NT2/D1 (cell line): Measurements from ENCODE around the gene NFIX.

Source experiments
- DNase-seq: peaks from one replicate; pipeline ENCODE4 v3.0.0-alpha.2; 2011; ENCODE audit warnings: low read depth, low spot score
- H3K27me3 ChIP-seq: 2 replicates; pipeline ENCODE4 v1.6.0; 2011; ENCODE audit warnings: mild to moderate bottlenecking; ENCODE audit not compliant: insufficient read length, insufficient read depth
- H3K36me3 ChIP-seq: 2 replicates; pipeline ENCODE4 v1.6.1; 2011; ENCODE audit warnings: mild to moderate bottlenecking, low read length, mixed read lengths; ENCODE audit not compliant: insufficient read depth, insufficient read length
- H3K4me1 ChIP-seq: 2 replicates; pipeline ENCODE4 v1.5.1; 2011; ENCODE audit not compliant: insufficient read depth, insufficient read length
- H3K4me3 ChIP-seq: 2 replicates; pipeline ENCODE4 v1.5.1; 2011; ENCODE audit warnings: low read depth; ENCODE audit not compliant: insufficient read length
- H3K9ac ChIP-seq: 2 replicates; pipeline ENCODE4 v1.6.0; 2011; ENCODE audit warnings: low read depth; ENCODE audit not compliant: insufficient read length
- H3K9me3 ChIP-seq: 2 replicates; pipeline ENCODE4 v1.5.1; 2011; ENCODE audit warnings: mild to moderate bottlenecking, low read length; ENCODE audit not compliant: insufficient read depth
- SUZ12 ChIP-seq: IDR thresholded peaks from 2 replicates; pipeline ENCODE4 v1.6.1; 2011; ENCODE audit not compliant: insufficient read length, insufficient read depth; ENCODE audit errors: extremely low read depth
- YY1 ChIP-seq: IDR thresholded peaks from 2 replicates; pipeline ENCODE4 v1.6.1; 2011; ENCODE audit not compliant: insufficient read length, insufficient read depth
- ZNF274 ChIP-seq: IDR thresholded peaks from 2 replicates; pipeline ENCODE4 v1.6.1; 2011; ENCODE audit warnings: mild to moderate bottlenecking, low read depth, low read length

The NFIX gene

DNA sequence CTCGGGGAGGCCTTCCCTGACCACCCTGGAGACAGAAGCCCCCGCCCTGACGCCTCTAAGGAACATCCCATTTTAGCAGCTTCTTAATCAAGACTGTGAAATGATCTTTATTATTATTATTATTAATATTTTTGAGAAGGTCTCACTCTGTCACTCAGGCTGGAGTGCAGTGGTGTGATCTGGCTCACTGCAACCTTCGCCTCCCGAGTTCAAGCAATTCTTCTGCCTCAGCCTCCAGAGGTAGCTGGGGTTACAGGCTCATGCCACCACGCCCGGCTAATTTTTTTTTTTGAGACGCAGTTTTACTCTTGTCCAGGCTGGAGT lies 29.5 kb upstream of the NFIX start:
- TF ChIP-seq SUZ12 = no peak
- no peak for TF ChIP-seq YY1
- no peak for TF ChIP-seq ZNF274
- Histone ChIP-seq H3K36me3 (no peaks in the 10 kb centered on the region), H3K27me3 (no peaks in the 10 kb centered on the region), H3K4me1 (peaks cover 8% of the 10 kb centered on the region), H3K9ac (no peak overlapping the region), H3K9me3 (no peaks in the 10 kb centered on the region), H3K4me3 (no peak overlapping the region)
- no peak for DNase-seq

DNA sequence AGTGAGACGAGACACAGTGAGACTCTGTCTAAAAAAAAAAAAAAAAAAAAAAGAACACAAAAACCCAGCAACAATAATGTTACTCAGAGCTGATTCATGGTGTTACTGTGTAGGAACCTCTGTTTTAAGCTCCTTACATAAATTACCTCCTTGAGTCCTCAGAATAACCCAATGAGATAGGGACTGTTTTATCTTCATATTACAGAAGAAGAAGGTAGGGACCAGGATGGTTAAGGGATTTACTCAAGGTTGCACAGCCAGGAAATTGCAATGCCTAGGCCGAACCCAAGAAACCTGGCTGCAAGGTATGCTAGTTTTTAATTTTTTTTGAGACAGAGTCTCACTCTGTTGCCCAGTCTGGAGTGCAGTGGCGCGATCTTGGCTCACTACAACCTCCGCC lies 27.4 kb upstream of the NFIX start:
- Histone ChIP-seq H3K4me3 (no peak overlapping the region), H3K27me3 (no peaks in the 10 kb centered on the region), H3K9me3 (no peaks in the 10 kb centered on the region), H3K9ac (no peak overlapping the region), H3K36me3 (no peaks in the 10 kb centered on the region), H3K4me1 (peaks cover 8% of the 10 kb centered on the region)
- TF ChIP-seq ZNF274 (no peak), YY1 (no peak), SUZ12 (no peak)
- no peak for DNase-seq

DNA sequence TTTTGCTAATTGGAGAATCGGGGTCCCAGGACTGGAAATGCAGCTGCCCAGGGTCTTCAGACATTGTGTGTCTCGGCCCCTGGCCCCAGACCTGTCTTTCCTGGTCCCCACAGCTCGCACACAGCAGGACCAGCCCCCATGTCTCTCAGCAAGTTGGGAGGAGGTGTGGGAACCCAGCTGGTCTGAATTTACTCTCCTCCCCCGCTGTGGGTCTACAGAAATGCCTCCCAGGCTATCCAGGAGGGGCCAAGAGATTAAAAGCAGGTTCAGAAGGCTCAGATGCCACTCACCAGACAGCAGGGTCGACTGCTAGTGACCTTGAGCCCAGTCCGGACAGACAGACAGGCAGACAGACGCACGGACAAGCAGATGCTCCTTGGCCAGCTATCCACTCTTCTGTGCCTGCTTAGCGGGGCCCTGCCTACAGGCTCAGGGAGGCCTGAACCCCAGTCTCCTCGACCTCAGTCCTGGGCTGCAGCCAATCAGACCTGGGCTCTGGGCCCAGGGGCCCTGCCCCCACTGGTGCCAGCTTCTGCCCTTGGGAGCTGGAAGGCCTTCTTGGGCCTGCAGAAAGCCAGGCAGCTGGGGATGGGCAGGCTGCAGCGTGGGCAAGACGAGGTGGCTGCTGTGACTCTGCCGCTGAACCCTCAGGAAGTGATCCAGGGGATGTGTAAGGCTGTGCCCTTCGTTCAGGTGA lies 25.8 kb upstream of the NFIX start, which contains the start of gene DAND5:
TSS of gene DAND5 (plus strand) at position 285 of the 697 bp plus-strand sequence. CDS start at position 370, 85 bp downstream.
- DNase-seq = no peak
- H3K27me3 ChIP-seq = no peaks in the 10 kb centered on the region
- H3K4me1 ChIP-seq = peaks cover 10% of the 10 kb centered on the region
- no peak within 1 kb of the TSS for H3K4me3 ChIP-seq
- TF ChIP-seq YY1 (no peak), SUZ12 (no peak), ZNF274 (no peak)
- H3K36me3 ChIP-seq = no peaks in the 10 kb centered on the region
- H3K9ac ChIP-seq = peak within 1 kb of the TSS; percentile 62
- no peaks in the 10 kb centered on the region for H3K9me3 ChIP-seq

DNA sequence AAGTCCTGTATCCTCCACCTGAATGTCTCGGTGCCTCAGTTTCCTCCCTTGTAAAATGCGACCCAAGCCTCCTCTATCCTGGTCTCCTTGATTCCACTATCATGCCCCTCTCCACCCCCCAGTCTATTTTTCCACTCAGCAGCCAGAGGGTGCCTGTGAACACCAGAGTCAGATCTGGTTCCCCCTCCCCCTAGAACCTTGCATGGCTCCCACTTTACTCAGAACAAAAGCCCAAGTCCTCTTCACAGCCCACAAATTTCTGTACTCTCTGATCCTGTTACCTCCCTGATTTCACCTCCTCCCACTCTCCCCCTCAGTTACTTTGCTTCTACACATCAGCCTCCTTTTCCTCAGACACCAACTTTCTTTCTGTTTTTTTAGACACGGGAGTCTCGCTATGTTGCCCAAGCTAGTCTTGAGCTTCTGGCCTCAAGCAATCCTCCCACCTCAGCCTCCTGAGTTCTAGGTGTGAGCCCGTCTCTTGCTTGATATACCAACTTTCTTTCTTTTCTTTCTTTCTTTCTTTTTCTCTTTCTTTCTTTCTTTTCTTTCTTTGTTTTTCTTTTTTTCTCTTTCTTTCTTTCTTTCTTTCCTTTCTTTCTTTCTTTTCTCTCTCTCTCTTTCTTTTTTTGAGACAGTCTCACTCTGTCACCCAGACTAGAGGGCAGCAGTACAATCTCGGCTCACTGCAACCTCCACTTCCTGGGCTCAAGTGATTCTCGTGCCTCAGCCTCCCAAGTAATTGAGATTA lies 25.0 kb upstream of the NFIX start:
- H3K9ac ChIP-seq = no peak overlapping the region
- H3K27me3 ChIP-seq = no peaks in the 10 kb centered on the region
- DNase-seq = no peak
- H3K9me3 ChIP-seq = no peaks in the 10 kb centered on the region
- H3K36me3 ChIP-seq = no peaks in the 10 kb centered on the region
- TF ChIP-seq ZNF274 (no peak), YY1 (no peak), SUZ12 (no peak)
- H3K4me1 ChIP-seq = peaks cover 15% of the 10 kb centered on the region
- H3K4me3 ChIP-seq = no peak overlapping the region

DNA sequence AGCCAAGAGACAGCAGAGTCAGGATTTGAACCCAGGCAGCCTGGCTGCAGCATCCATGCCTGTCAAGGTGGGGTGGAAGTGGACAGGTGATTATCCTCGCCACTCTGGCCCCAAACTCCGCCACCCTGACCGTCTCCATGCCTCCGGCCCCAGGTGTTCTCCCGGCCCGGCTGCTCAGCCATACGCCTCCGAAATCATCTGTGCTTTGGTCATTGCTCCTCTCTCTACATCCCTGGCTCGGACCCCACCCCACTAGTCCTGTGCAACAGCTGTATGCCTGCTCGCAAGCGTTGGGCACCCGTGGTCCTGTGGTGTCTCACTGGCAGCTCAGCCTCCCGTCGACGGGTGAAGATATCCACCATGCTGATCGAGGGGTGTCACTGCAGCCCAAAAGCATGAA lies 22.0 kb upstream of the NFIX start:
- no peak for DNase-seq
- Histone ChIP-seq H3K4me3 (no peak overlapping the region), H3K4me1 (peaks cover 15% of the 10 kb centered on the region), H3K27me3 (no peaks in the 10 kb centered on the region), H3K9me3 (no peaks in the 10 kb centered on the region), H3K9ac (no peak overlapping the region), H3K36me3 (no peaks in the 10 kb centered on the region)
- TF ChIP-seq YY1 (no peak), SUZ12 (no peak), ZNF274 (no peak)

DNA sequence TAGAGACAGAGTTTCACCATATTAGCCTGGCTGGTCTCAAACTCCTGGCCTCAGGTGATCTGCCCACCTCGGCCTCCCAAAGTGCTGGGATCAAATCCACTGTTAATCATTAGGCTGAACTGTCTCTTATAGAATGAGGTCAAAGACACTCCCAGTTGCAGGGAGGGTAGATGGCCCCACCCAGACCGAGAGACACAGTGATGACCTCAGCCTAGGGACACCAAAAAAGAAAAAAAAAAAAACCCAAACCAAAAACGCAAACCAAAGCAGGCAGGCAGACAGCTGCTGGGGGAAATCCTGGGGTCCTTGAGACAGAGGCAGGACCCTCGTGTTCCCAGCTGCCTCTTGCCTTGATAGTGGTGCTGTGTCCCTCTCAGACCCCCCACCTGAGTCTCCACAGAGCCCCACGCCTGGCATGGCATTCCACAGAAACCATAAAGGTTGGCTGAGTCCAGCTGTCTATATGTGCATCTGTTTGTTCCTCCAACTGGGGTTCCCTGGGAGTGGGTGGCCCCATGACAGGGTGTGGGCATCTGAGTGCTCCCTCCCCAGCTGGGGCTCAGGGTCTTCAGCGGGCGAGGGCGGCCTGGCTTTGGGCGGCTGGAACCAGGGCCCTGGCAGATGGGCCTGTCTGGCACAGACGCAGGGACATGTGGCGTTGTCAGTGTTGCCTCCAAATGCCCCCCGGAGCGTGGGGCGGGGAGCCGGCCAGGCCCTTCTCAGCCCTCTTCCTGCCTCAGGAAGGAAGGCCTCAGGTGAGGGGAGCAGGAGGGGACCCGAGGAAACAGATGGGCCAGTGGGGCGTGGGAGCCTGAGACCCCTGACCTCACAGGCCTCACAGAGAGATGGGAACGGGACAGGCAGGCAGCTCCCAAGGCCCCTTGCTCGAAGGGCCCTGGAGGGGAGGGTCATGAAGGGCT lies 20.7 kb upstream of the NFIX start:
- no peak for DNase-seq

More for the DNA sequence above, 20.7 kb upstream of the NFIX start:
- no peaks in the 10 kb centered on the region for H3K36me3 ChIP-seq
- H3K27me3 ChIP-seq = no peaks in the 10 kb centered on the region
- TF ChIP-seq SUZ12 = no peak
- no peak for TF ChIP-seq ZNF274
- no peak for TF ChIP-seq YY1
- H3K9ac ChIP-seq = peak overlapping the region; percentile 61
- H3K9me3 ChIP-seq = no peaks in the 10 kb centered on the region
- no peak overlapping the region for H3K4me3 ChIP-seq
- H3K4me1 ChIP-seq = peaks cover 11% of the 10 kb centered on the region
